IMR-90 (cell line): ENCODE data around the gene METTL1. TPM values are rescaled to one million over a fixed set of nuclear protein-coding genes. Genes with fewer than 3 reads are reported as not detected.

Experiments
- ATAC-seq: fragments of 200-7000 bp; cut with Tn5 transposase; 2 replicates; pipeline ENCODE4 v1.9.1; 2020; ENCODE audit warnings: low read depth, mild to moderate bottlenecking, moderate library complexity
- BruUV-seq: library from RNA; stranded (reverse); fragments of 400-500 nt; replicated peaks from 2 replicates; lab custom pipeline; 2021; lab: Mats Ljungman, UMichigan
- CTCF ChIA-PET: fragments of 300-600 bp; formaldehyde crosslinking; extraction: SDS; loops from one replicate; lab custom pipeline; 2021; ENCODE audit warnings: antibody characterized with exemption; lab: Yijun Ruan, JAX
- POLR2A ChIA-PET: fragments of 300-600 bp; sonication (Branson Sonifier 250); formaldehyde crosslinking; loops from one replicate; lab custom pipeline; 2022; ENCODE audit warnings: antibody characterized with exemption; ENCODE audit not compliant: unreplicated experiment; lab: Charles Lee
- DNase-seq: peaks from one replicate; pipeline ENCODE4 v3.0.0; 2013
- H2AFZ ChIP-seq: replicated peaks from 2 replicates; pipeline ENCODE3; 2013; ENCODE audit warnings: low read length, mild to moderate bottlenecking; ENCODE audit not compliant: poor library complexity
- H2AK5ac ChIP-seq: 2 replicates; pipeline ENCODE4 v1.6.1; 2013; ENCODE audit warnings: low read depth, low read length, inconsistent platforms
- H2AK9ac ChIP-seq: replicated peaks from 2 replicates; pipeline ENCODE3; 2013; ENCODE audit warnings: mild to moderate bottlenecking, low read depth, low read length, moderate library complexity; ENCODE audit not compliant: poor library complexity
- H2BK120ac ChIP-seq: 2 replicates; pipeline ENCODE4 v1.6.1; 2013; ENCODE audit warnings: low read depth, low read length, inconsistent platforms
- H2BK15ac ChIP-seq: 3 replicates; pipeline ENCODE4 v1.6.1; 2013; ENCODE audit warnings: low read depth, low read length, inconsistent platforms
- H2BK20ac ChIP-seq: 2 replicates; pipeline ENCODE4 v1.6.1; 2013; ENCODE audit warnings: low read depth, mild to moderate bottlenecking, inconsistent platforms, low read length, moderate library complexity
- H2BK5ac ChIP-seq: 2 replicates; pipeline ENCODE4 v1.6.1; 2013; ENCODE audit warnings: mild to moderate bottlenecking, low read depth, low read length, inconsistent platforms; ENCODE audit not compliant: poor library complexity, severe bottlenecking
- H3K14ac ChIP-seq: replicated peaks from 2 replicates; pipeline ENCODE4 v1.6.1; 2013; ENCODE audit warnings: low read depth, low read length, inconsistent platforms
- H3K18ac ChIP-seq: 2 replicates; pipeline ENCODE4 v1.6.1; 2013; ENCODE audit warnings: low read depth, low read length, control low read depth
- H3K23ac ChIP-seq: 2 replicates; pipeline ENCODE4 v1.6.1; 2013; ENCODE audit warnings: low read depth, low read length, inconsistent platforms
- H3K27ac ChIP-seq: 2 replicates; pipeline ENCODE4 v1.5.1; 2013; ENCODE audit warnings: mild to moderate bottlenecking, control low read depth, low read length; ENCODE audit not compliant: insufficient read depth
- H3K27me3 ChIP-seq: 2 replicates; pipeline ENCODE4 v1.6.1; 2013; ENCODE audit warnings: low read length; ENCODE audit not compliant: control insufficient read depth, insufficient read depth
- H3K36me3 ChIP-seq: 2 replicates; pipeline ENCODE4 v1.6.1; 2013; ENCODE audit warnings: low read length, mixed read lengths; ENCODE audit not compliant: control insufficient read depth, insufficient read depth
- H3K4ac ChIP-seq: 2 replicates; pipeline ENCODE4 v1.6.1; 2013; ENCODE audit warnings: low read depth, low read length, inconsistent platforms
- H3K4me1 ChIP-seq: 2 replicates; pipeline ENCODE4 v1.6.1; 2013; ENCODE audit warnings: low read length, mixed read lengths; ENCODE audit not compliant: control insufficient read depth, insufficient read depth
- H3K4me2 ChIP-seq: 2 replicates; pipeline ENCODE4 v1.6.1; 2013; ENCODE audit warnings: low read depth, mild to moderate bottlenecking, control low read depth, low read length, moderate library complexity
- H3K4me3 ChIP-seq: 2 replicates; pipeline ENCODE4 v1.5.1; 2013; ENCODE audit warnings: low read depth, mild to moderate bottlenecking, control low read depth, low read length, moderate library complexity; ENCODE audit not compliant: insufficient read depth
- H3K56ac ChIP-seq: 2 replicates; pipeline ENCODE4 v1.6.1; 2013; ENCODE audit warnings: low read length, inconsistent platforms; ENCODE audit not compliant: insufficient read depth; ENCODE audit errors: extremely low read depth
- H3K79me1 ChIP-seq, 2 experiments: 2 replicates each; pipeline ENCODE4 v1.6.1; 2013; ENCODE audit warnings: low read length in 2 of 2, inconsistent platforms in 1 of 2, low read depth in 1 of 2
- H3K9ac ChIP-seq: 2 replicates; pipeline ENCODE4 v1.6.1; 2013; ENCODE audit warnings: low read depth, low read length, control low read depth
- H3K9me1 ChIP-seq: 2 replicates; pipeline ENCODE4 v1.6.1; 2013; ENCODE audit warnings: low read length, inconsistent platforms; ENCODE audit not compliant: insufficient read depth
- H3K9me3 ChIP-seq: 2 replicates; pipeline ENCODE4 v1.6.1; 2013; ENCODE audit warnings: low read length; ENCODE audit not compliant: control insufficient read depth, insufficient read depth
- H4K20me1 ChIP-seq: 2 replicates; pipeline ENCODE4 v1.6.1; 2013; ENCODE audit warnings: low read length, inconsistent platforms; ENCODE audit not compliant: insufficient read depth
- H4K5ac ChIP-seq: 2 replicates; pipeline ENCODE4 v1.6.1; 2013; ENCODE audit warnings: mild to moderate bottlenecking, low read depth, low read length, control low read depth
- H4K8ac ChIP-seq, 2 experiments: 2 replicates each; pipeline ENCODE4 v1.6.1; 2013; ENCODE audit warnings: low read depth in 2 of 2, low read length in 2 of 2, control low read depth in 1 of 2, inconsistent platforms in 1 of 2
- H4K91ac ChIP-seq: 2 replicates; pipeline ENCODE4 v1.6.1; 2013; ENCODE audit warnings: low read depth, low read length, inconsistent platforms; ENCODE audit not compliant: insufficient read depth
- CHD1 ChIP-seq: IDR thresholded peaks from 2 replicates; pipeline ENCODE4 v1.6.1; 2012; ENCODE audit warnings: low read depth, low read length, improper control_type of control experiment
- WGBS, 2 experiments: methylation state at CpG; one replicate each; pipeline versions ENCODE4 v1.1.5 to v1.1.7; 2013; ENCODE audit warnings: missing lambda C conversion rate in 2 of 2; ENCODE audit not compliant: insufficient read length in 1 of 2; ENCODE audit errors: extremely low coverage in 2 of 2; 5-methylcytosine and 5-hydroxymethylcytosine counted together
- dilution Hi-C: fragments of 300-500 bp; cut with HindIII; formaldehyde crosslinking; loops from one replicate; pipeline ENCODE4 v1.14.3; 2018; ENCODE audit warnings: low sequenced_read_pairs; ENCODE audit not compliant: unreplicated experiment
- in situ Hi-C: fragments of 300-500 bp; cut with MboI; formaldehyde crosslinking; loops from 3 replicates; pipeline ENCODE4 v1.14.3; 2019; ENCODE audit warnings: low sequenced_read_pairs, inconsistent platforms, mixed read lengths
- intact Hi-C: fragments of 100-400 bp; cut with micrococcal nuclease; formaldehyde crosslinking; loops from 2 replicates; pipeline ENCODE4 v1.10.0; 2022
- polyA plus RNA-seq, 3 experiments: library from polyadenylated mRNA; depleted of rRNA; stranded (reverse); fragments of >200 nt; gene quantifications; 2 replicates each; pipeline ENCODE4 v1.2.3, GENCODE V29; 2012; ENCODE audit warnings: low replicate concordance in 1 of 3
- total RNA-seq: library from RNA; depleted of rRNA; stranded (reverse); fragments of >200 nt; gene quantifications from 2 replicates; pipeline ENCODE4 v1.2.3, GENCODE V29; 2012

The METTL1 gene
- total and polyA plus RNA-seq, 2 of the 4 experiments (the other 2 are of a cell fraction) = 12.4 to 27.5 TPM

DNA sequence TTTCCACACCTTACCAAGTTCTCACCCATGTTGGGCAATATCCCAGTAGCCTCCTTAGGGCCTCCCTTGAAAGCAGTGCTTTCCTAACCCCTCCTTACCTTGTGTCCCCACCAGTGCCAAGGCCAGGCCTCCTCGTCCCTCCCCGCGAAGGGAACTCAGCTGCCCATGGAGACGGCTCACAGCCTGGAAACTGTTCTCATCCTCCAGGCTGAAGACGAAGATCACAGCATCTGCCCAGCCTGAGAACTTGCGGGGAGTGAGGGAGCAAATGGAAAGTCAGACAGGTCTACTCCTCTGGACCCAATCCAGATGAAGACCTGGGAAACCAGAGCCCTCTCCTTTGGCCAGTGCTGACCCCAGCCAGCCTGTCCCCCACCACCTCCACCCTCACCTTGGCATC is 38.0 kb downstream of the METTL1 start:
- BruUV-seq = no TSS peak

More for the DNA sequence above, 38.0 kb downstream of the METTL1 start:
- no peak overlapping the region for H4K8ac ChIP-seq
- no peaks in the 10 kb centered on the region; the same call in 1 of the 2 replicates for H3K9me3 ChIP-seq
- 0 out of 2 replicates have a peak, but pooled peaks cover 3% of the 10 kb centered on the region for H3K4me1 ChIP-seq
- H4K20me1 ChIP-seq = 0 out of 2 replicates have a peak, but pooled peaks cover 10% of the 10 kb centered on the region
- DNase-seq (no peak), ATAC-seq (no peak)
- TF ChIP-seq CHD1 = no peak
- ChIA-PET POLR2A (no interaction called here), CTCF (no interaction called here)
- no peak overlapping the region for H3K23ac ChIP-seq
- no peak overlapping the region for H2BK120ac ChIP-seq
- H2AK9ac ChIP-seq = no peak overlapping the region
- H3K4ac ChIP-seq = no peak overlapping the region
- H3K14ac ChIP-seq = no peak overlapping the region
- no peak overlapping the region for H3K9ac ChIP-seq
- H2BK15ac ChIP-seq = no peak overlapping the region
- H2BK5ac ChIP-seq = no peak overlapping the region
- H3K36me3 ChIP-seq = no peaks in the 10 kb centered on the region
- H3K27ac ChIP-seq = no peak overlapping the region
- intact Hi-C loops (no loop called here), dilution Hi-C loops (no loop called here), in situ Hi-C loops (loop anchor here (10.0 kb wide), 1 partner anchor 149 kb away; no protein-coding TSS in a partner anchor)
- peaks cover 75% of the 10 kb centered on the region for H3K27me3 ChIP-seq
- H2BK20ac ChIP-seq = no peak overlapping the region
- 67% methylated on average over 3 of the region's 6 CpGs; no CpG with 5 or more reads in 1 of the 2 experiments for WGBS, 2 experiments
- H3K4me2 ChIP-seq = no peak overlapping the region
- no peak overlapping the region for H2AK5ac ChIP-seq
- H3K9me1 ChIP-seq = no peaks in the 10 kb centered on the region
- no peak overlapping the region for H3K56ac ChIP-seq
- H2AFZ ChIP-seq = no peak overlapping the region
- no peak overlapping the region for H4K91ac ChIP-seq
- no peaks in the 10 kb centered on the region for H3K79me1 ChIP-seq
- no peak overlapping the region for H3K18ac ChIP-seq
- H3K4me3 ChIP-seq = no peak overlapping the region
- H4K5ac ChIP-seq = no peak overlapping the region
